KMS-11 (cell line): Measurements from ENCODE around the gene ARHGEF33.

Source experiments
- H2AFZ ChIP-seq: fragments of 200-600 bp; sonication (generic); 2 replicates; pipeline ENCODE4 v1.6.1; 2016; ENCODE audit warnings: antibody characterized with exemption, mixed run types, low read depth
- H3K27ac ChIP-seq: fragments of 200-600 bp; sonication (generic); 2 replicates; pipeline ENCODE4 v1.6.1; 2016; ENCODE audit warnings: mild to moderate bottlenecking, mixed run types
- H3K27me3 ChIP-seq: fragments of 200-600 bp; sonication (generic); 2 replicates; pipeline ENCODE4 v1.6.1; 2017; ENCODE audit warnings: mild to moderate bottlenecking, low read depth, mixed run types, moderate library complexity; ENCODE audit not compliant: insufficient read depth
- H3K36me3 ChIP-seq: fragments of 200-600 bp; sonication (generic); 2 replicates; pipeline ENCODE4 v1.6.1; 2017; ENCODE audit warnings: mild to moderate bottlenecking, mixed run types; ENCODE audit not compliant: insufficient read depth
- H3K4me1 ChIP-seq: fragments of 200-600 bp; sonication (generic); 2 replicates; pipeline ENCODE4 v1.6.1; 2016; ENCODE audit warnings: mild to moderate bottlenecking, low read depth, mixed run types; ENCODE audit not compliant: poor library complexity, severe bottlenecking
- H3K4me2 ChIP-seq: fragments of 200-600 bp; sonication (generic); 2 replicates; pipeline ENCODE4 v1.7.0; 2016; ENCODE audit warnings: mild to moderate bottlenecking, mixed run types
- H3K4me3 ChIP-seq: fragments of 200-600 bp; sonication (generic); IDR thresholded peaks from 2 replicates; pipeline ENCODE4 v1.6.1; 2017; ENCODE audit warnings: low read depth, low read length, mixed read lengths; ENCODE audit not compliant: insufficient read depth
- H3K79me2 ChIP-seq: fragments of 200-600 bp; sonication (generic); 2 replicates; pipeline ENCODE4 v1.6.1; 2016; ENCODE audit warnings: low read depth, mixed run types; ENCODE audit not compliant: insufficient read depth
- H3K9ac ChIP-seq: fragments of 200-600 bp; sonication (generic); 2 replicates; pipeline ENCODE4 v1.6.1; 2016; ENCODE audit warnings: mild to moderate bottlenecking, mixed run types
- H4K20me1 ChIP-seq: fragments of 200-600 bp; sonication (generic); 2 replicates; pipeline ENCODE4 v1.6.1; 2016; ENCODE audit warnings: mild to moderate bottlenecking, mixed run types; ENCODE audit not compliant: insufficient read depth
- TF ChIP-seq, protein P1 (sequence below): fragments of 200-600 bp; sonication (generic); conservative IDR thresholded peaks from 2 replicates; pipeline ENCODE4 v1.6.1; 2017; ENCODE audit warnings: low read depth, mild to moderate bottlenecking, antibody characterized with exemption, low read length, moderate library complexity, mixed read lengths

ARHGEF33 gene

DNA sequence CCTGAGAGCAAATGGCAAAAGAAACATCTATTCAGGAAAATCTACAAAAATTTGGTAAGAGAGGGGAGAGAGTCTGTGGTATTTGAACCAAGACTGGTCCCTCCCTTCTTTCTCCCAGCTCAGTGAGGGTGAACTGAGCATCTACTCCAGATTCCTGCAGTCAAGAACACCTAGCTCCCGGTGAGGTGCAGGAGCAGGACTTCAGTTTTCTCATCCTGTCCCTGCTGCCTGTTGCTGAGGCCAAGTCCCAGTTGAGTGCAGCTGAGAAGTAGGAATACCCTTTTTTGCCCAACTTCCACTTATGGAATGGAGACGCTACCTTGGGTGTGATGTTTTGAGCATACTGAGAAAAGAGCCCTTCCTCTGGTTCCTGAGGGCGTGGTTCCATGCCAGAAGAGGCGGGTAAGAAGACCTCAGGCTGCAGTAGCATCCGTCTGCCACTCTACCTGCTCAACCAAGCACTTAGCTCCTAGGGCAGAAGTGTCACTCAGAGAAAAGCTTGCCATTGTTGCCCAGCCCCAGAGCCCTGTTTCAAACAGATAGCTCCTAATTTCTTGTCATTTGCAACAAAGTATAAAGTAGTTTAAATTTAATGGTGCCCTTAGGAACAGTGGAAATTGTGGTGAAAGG lies 118.3 kb downstream of the ARHGEF33 start:
- Histone ChIP-seq H3K4me1 (peaks cover 15% of the 10 kb centered on the region), H3K9ac (no peak overlapping the region), H3K27ac (no peak overlapping the region), H3K4me2 (no peak overlapping the region), H2AFZ (no peak overlapping the region), H3K27me3 (no peaks in the 10 kb centered on the region), H3K79me2 (no peaks in the 10 kb centered on the region), H3K36me3 (peaks cover 4% of the 10 kb centered on the region; the same call in 1 of the 2 replicates), H4K20me1 (no peaks in the 10 kb centered on the region), H3K4me3 (no peak overlapping the region)
- TF ChIP-seq, protein P1, sequence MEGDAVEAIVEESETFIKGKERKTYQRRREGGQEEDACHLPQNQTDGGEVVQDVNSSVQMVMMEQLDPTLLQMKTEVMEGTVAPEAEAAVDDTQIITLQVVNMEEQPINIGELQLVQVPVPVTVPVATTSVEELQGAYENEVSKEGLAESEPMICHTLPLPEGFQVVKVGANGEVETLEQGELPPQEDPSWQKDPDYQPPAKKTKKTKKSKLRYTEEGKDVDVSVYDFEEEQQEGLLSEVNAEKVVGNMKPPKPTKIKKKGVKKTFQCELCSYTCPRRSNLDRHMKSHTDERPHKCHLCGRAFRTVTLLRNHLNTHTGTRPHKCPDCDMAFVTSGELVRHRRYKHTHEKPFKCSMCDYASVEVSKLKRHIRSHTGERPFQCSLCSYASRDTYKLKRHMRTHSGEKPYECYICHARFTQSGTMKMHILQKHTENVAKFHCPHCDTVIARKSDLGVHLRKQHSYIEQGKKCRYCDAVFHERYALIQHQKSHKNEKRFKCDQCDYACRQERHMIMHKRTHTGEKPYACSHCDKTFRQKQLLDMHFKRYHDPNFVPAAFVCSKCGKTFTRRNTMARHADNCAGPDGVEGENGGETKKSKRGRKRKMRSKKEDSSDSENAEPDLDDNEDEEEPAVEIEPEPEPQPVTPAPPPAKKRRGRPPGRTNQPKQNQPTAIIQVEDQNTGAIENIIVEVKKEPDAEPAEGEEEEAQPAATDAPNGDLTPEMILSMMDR = no peak

DNA sequence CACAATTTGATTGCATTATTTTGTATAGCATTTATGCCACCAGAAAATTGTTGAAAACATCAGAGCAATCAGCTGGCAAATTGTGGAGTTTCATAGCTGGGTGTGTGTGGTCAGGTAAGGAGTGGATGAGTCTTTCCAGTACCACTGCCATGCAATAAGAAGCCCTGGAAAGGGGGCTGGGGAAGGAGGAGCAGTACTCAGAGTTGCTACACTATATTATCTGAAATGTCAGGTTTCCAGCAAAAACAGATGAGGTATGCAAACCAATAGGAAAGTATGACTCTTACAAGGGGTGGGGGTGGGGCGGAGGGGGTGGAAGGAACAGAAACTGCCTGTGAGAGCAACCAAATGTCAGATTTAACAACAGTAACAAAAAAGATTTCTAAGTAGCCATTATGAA lies 119.0 kb downstream of the ARHGEF33 start:
- H3K36me3 ChIP-seq = peaks cover 4% of the 10 kb centered on the region; the same call in 1 of the 2 replicates
- TF ChIP-seq, protein P1 = no peak
- no peak overlapping the region for H3K4me3 ChIP-seq
- H3K27ac ChIP-seq = no peak overlapping the region
- no peak overlapping the region for H3K4me2 ChIP-seq
- H3K4me1 ChIP-seq = peaks cover 15% of the 10 kb centered on the region
- no peaks in the 10 kb centered on the region for H3K27me3 ChIP-seq
- H3K79me2 ChIP-seq = no peaks in the 10 kb centered on the region
- no peak overlapping the region for H3K9ac ChIP-seq
- H4K20me1 ChIP-seq = no peaks in the 10 kb centered on the region
- H2AFZ ChIP-seq = no peak overlapping the region

DNA sequence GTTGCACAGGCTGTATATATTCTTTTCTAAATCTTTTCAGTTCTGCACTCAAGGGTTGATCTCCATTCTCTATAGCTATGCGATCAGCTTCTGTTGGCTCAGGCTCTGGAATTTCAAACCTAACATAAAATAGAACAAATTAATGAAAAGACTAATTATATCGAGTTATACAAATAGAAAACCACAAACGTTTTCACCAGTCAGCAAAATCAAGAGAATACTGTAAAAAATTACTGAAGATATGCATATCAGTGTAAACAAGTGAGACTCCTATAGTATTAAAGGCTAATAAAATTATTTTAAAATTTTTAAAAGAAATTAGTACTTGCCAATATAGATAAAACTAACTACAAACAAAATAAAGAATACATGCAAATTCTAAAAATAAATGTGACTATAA lies 124.2 kb downstream of the ARHGEF33 start:
- H3K27me3 ChIP-seq = no peaks in the 10 kb centered on the region
- no peaks in the 10 kb centered on the region for H3K79me2 ChIP-seq
- H3K4me1 ChIP-seq = peaks cover 10% of the 10 kb centered on the region
- no peak overlapping the region for H3K27ac ChIP-seq
- H4K20me1 ChIP-seq = no peaks in the 10 kb centered on the region
- H3K4me3 ChIP-seq = no peak overlapping the region
- H2AFZ ChIP-seq = no peak overlapping the region
- no peaks in the 10 kb centered on the region; the same call in 1 of the 2 replicates for H3K36me3 ChIP-seq
- TF ChIP-seq, protein P1 = no peak
- no peak overlapping the region for H3K9ac ChIP-seq
- H3K4me2 ChIP-seq = no peak overlapping the region

DNA sequence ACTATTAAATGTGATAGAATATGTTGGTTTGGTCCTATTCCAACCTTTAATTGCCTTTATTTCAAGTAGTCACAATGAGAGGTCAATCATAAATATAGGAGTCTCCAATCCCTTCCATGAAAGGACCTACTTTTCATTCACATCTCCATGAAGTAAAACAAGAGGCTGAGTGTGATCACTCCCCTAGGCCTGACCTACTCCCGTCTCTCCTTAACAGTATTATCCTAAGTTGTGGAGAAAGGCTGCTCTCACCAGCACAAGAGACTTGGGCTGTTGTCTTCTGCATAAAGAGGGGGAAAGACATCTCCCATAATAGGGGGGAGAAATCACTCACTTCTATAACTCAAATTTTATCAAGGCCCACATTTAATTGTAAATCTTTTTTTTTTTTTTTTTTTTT lies 125.7 kb downstream of the ARHGEF33 start:
- no peaks in the 10 kb centered on the region for H4K20me1 ChIP-seq
- H3K4me1 ChIP-seq = no peaks in the 10 kb centered on the region
- H3K27ac ChIP-seq = no peak overlapping the region
- H3K4me3 ChIP-seq = no peak overlapping the region
- no peak overlapping the region for H3K9ac ChIP-seq
- no peak overlapping the region for H2AFZ ChIP-seq
- no peaks in the 10 kb centered on the region for H3K79me2 ChIP-seq
- H3K36me3 ChIP-seq = no peaks in the 10 kb centered on the region; the same call in 1 of the 2 replicates
- no peaks in the 10 kb centered on the region for H3K27me3 ChIP-seq
- TF ChIP-seq, protein P1 = no peak
- H3K4me2 ChIP-seq = no peak overlapping the region
